Keratinocyte (primary cell): ENCODE results near the gene POLD4. TPM values are rescaled to one million over a fixed set of nuclear protein-coding genes. Genes with fewer than 3 reads are reported as not detected.

Experiments
- DNase-seq: peaks from one replicate; pipeline ENCODE4 v3.0.0-alpha.2; 2011; ENCODE audit warnings: low read depth, missing footprints, low spot score
- FAIRE-seq: peaks from 2 replicates; lab custom pipeline; 2011; peaks lifted over from hg19 to GRCh38; lab: Jason Lieb, UNC
- H2AFZ ChIP-seq: 2 replicates; pipeline ENCODE4 v1.6.0; 2012; ENCODE audit warnings: low read length, control low read depth, inconsistent platforms; ENCODE audit not compliant: control insufficient read depth
- H3K27ac ChIP-seq: 2 replicates; pipeline ENCODE4 v1.5.1; 2011; ENCODE audit warnings: low read length; ENCODE audit not compliant: control insufficient read depth, insufficient read depth
- H3K27me3 ChIP-seq: 3 replicates; pipeline ENCODE4 v1.6.0; 2011; ENCODE audit warnings: low read length; ENCODE audit not compliant: control insufficient read depth, insufficient read depth; ENCODE audit errors: extremely low read depth
- H3K36me3 ChIP-seq, 2 experiments: 2 replicates in 1 of 2; 3 replicates in 1 of 2; pipeline ENCODE4 v1.5.1; 2011; ENCODE audit warnings: low read length in 2 of 2, mild to moderate bottlenecking in 1 of 2; ENCODE audit not compliant: control insufficient read depth in 2 of 2, insufficient read depth in 2 of 2; ENCODE audit errors: extremely low read depth in 1 of 2
- H3K4me1 ChIP-seq: 3 replicates; pipeline ENCODE4 v1.5.1; 2011; ENCODE audit warnings: low read length; ENCODE audit not compliant: control insufficient read depth, insufficient read depth; ENCODE audit errors: extremely low read depth
- H3K4me2 ChIP-seq: 3 replicates; pipeline ENCODE4 v1.6.0; 2011; ENCODE audit warnings: low read depth, low read length; ENCODE audit not compliant: control insufficient read depth, insufficient read depth; ENCODE audit errors: extremely low read depth
- H3K4me3 ChIP-seq, 3 experiments: fragments of 200-600 bp in 1 of 3; sonication (generic) in 1 of 3; 2 replicates in 2 of 3; 3 replicates in 1 of 3; pipeline ENCODE4 v1.5.1; 2011 to 2016; ENCODE audit warnings: low read length in 3 of 3, mild to moderate bottlenecking in 3 of 3, control low read depth in 2 of 3, inconsistent platforms in 1 of 3, low read depth in 1 of 3, mixed read lengths in 1 of 3, mixed run types in 1 of 3, moderate library complexity in 1 of 3; ENCODE audit not compliant: control insufficient read depth in 2 of 3, insufficient read depth in 2 of 3; ENCODE audit errors: extremely low read depth in 1 of 3
- H3K79me2 ChIP-seq: 2 replicates; pipeline ENCODE4 v1.6.0; 2012; ENCODE audit warnings: low read length; ENCODE audit not compliant: control insufficient read depth, insufficient read depth
- H3K9ac ChIP-seq: 3 replicates; pipeline ENCODE4 v1.6.0; 2011; ENCODE audit warnings: low read length; ENCODE audit not compliant: control insufficient read depth, insufficient read depth; ENCODE audit errors: extremely low read depth
- H3K9me1 ChIP-seq: 3 replicates; pipeline ENCODE4 v1.6.0; 2011; ENCODE audit warnings: low read length; ENCODE audit not compliant: control insufficient read depth, insufficient read depth; ENCODE audit errors: extremely low read depth
- H3K9me3 ChIP-seq: 2 replicates; pipeline ENCODE4 v1.5.1; 2012; ENCODE audit warnings: low read depth, low read length; ENCODE audit not compliant: control insufficient read depth
- H4K20me1 ChIP-seq: 3 replicates; pipeline ENCODE4 v1.6.0; 2011; ENCODE audit warnings: low read length; ENCODE audit not compliant: control insufficient read depth, insufficient read depth; ENCODE audit errors: extremely low read depth
- CTCF ChIP-seq, 3 experiments: IDR thresholded peaks in 1 of 3; conservative IDR thresholded peaks in 1 of 3; optimal IDR thresholded peaks in 1 of 3; 2 replicates in 2 of 3; 3 replicates in 1 of 3; pipeline versions ENCODE3 to v1.5.1; 2011; ENCODE audit warnings: low read length in 3 of 3, mild to moderate bottlenecking in 3 of 3, moderate library complexity in 2 of 3, control low read depth in 1 of 3, inconsistent platforms in 1 of 3; ENCODE audit not compliant: insufficient read depth in 2 of 3; ENCODE audit errors: extremely low read depth in 1 of 3
- EZH2 ChIP-seq: IDR thresholded peaks from one replicate; pipeline ENCODE4 v1.6.1; 2012; ENCODE audit warnings: inconsistent platforms, mild to moderate bottlenecking, low read length, moderate library complexity
- dilution Hi-C: fragments of 300-500 bp; cut with MboI; formaldehyde crosslinking; loops from one replicate; pipeline ENCODE4 v1.7.0; 2020; ENCODE audit warnings: low sequenced_read_pairs; ENCODE audit not compliant: extremely low pct_ligation_motif_present
- polyA plus RNA-seq, 5 experiments: library from polyadenylated mRNA; depleted of rRNA in 3 of 5; stranded (reverse) in 3 of 5; stranded (forward) in 1 of 5; unstranded in 1 of 5; fragments of >200 nt; gene quantifications; 1 replicate in 1 of 5; 2 replicates in 3 of 5; 3 replicates in 1 of 5; pipeline versions ENCODE4 v1.2.1 to v1.2.3, GENCODE V29; 2011 to 2012; ENCODE audit warnings: missing spikeins in 2 of 5, low read depth in 1 of 5, low replicate concordance in 1 of 5
- small RNA-seq, 3 experiments: library from RNA; depleted of rRNA; stranded (forward); fragments of <200 nt; gene quantifications; one replicate each; pipeline ENCODE3, GENCODE V24; 2012; ENCODE audit warnings: low read depth in 3 of 3, low replicate concordance in 1 of 3; ENCODE audit not compliant: insufficient read length in 3 of 3

POLD4 gene
- polyA plus RNA-seq, 1 donor (not counting 4 experiments of a cell fraction or from before 2014, with no cell fraction given): 35.7 TPM

GRCh38 chr11:67301313-67301921 is 51.9 kb downstream of the POLD4 start:
- Histone ChIP-seq H3K27me3 (no peaks in the 10 kb centered on the region), H4K20me1 (no peaks in the 10 kb centered on the region), H2AFZ (no peak overlapping the region), H3K9me3 (no peaks in the 10 kb centered on the region), H3K4me3 (no peak overlapping the region), H3K9me1 (no peaks in the 10 kb centered on the region), H3K27ac (no peak overlapping the region), H3K36me3 (peaks cover 31 to 32% of the 10 kb centered on the region in 2 experiments), H3K9ac (no peak overlapping the region), H3K4me2 (no peak overlapping the region), H3K79me2 (peaks cover 2% of the 10 kb centered on the region), H3K4me1 (peaks cover 22% of the 10 kb centered on the region)
- FAIRE-seq (no peak), DNase-seq (no peak)
- no peak for TF ChIP-seq EZH2
- no peak for TF ChIP-seq CTCF (optimal IDR thresholded peaks at IDR 0.05 in 1 of 3, IDR thresholded peaks at IDR 0.05 in 1 of 3, conservative IDR thresholded peaks at IDR 0.05 in 1 of 3; ENCODE audit: extremely low read depth in 1 of 3, insufficient read depth in 2 of 3, low read length in 3 of 3)
- dilution Hi-C loops: no loop called here

Small RNA genes lying within 50 kb of the gene (small RNA-seq; reads per million reads assigned to genes)
- gene RN7SKP239 (0 reads per million in 3 experiments), gene RNU6-1238P (0 to 0.25 (median 0) reads per million in 3 experiments)

Other genes with a start within 250 kb of the POLD4 start
- 29.9 to 39.6 TPM (median 30.3 TPM) in 3 replicates for gene KDM2A, start 234.3 kb downstream of the POLD4 start, polyA plus RNA-seq
- gene GRK2, start 87.1 kb downstream of the POLD4 start, polyA plus RNA-seq: 21.1 to 29.2 TPM (median 23.3 TPM) in 3 replicates
- 18.1 to 40.1 TPM (median 25.0 TPM) in 3 replicates for gene ANKRD13D, start 64.2 kb downstream of the POLD4 start, polyA plus RNA-seq
- gene SSH3, start 50.0 kb downstream of the POLD4 start, polyA plus RNA-seq: 20.5 to 39.2 TPM (median 24.8 TPM) in 3 replicates
- 2.2 to 4.9 TPM (median 2.7 TPM) in 3 replicates for gene CLCF1, start 20.1 kb upstream of the POLD4 start, polyA plus RNA-seq
- gene RAD9A, start 38.4 kb upstream of the POLD4 start, polyA plus RNA-seq: 5.7 to 8.5 TPM (median 8.0 TPM) in 3 replicates
- gene PPP1CA, start 48.3 kb upstream of the POLD4 start, polyA plus RNA-seq: 122 to 235 TPM (median 129 TPM) in 3 replicates
- not detected in 3 replicates for gene TBC1D10C, start 50.5 kb upstream of the POLD4 start, polyA plus RNA-seq
- not detected in 3 replicates for gene CARNS1, start 62.1 kb upstream of the POLD4 start, polyA plus RNA-seq
- gene RPS6KB2, start 74.9 kb upstream of the POLD4 start, polyA plus RNA-seq: 59.5 to 83.0 TPM (median 61.4 TPM) in 3 replicates
- gene PTPRCAP, start 84.1 kb upstream of the POLD4 start, polyA plus RNA-seq: 0.10 TPM in 1 of 3 replicates, not detected in the others
- 49.2 to 91.4 TPM (median 58.5 TPM) in 3 replicates for gene CORO1B, start 89.9 kb upstream of the POLD4 start, polyA plus RNA-seq
- gene GPR152, start 99.2 kb upstream of the POLD4 start, polyA plus RNA-seq: not detected in 3 replicates
- not detected in 3 replicates for gene CABP4, start 101.8 kb upstream of the POLD4 start, polyA plus RNA-seq
- gene TMEM134, start 115.7 kb upstream of the POLD4 start, polyA plus RNA-seq: 24.7 to 71.1 TPM (median 40.4 TPM) in 3 replicates
- 32.5 to 42.9 TPM (median 35.3 TPM) in 3 replicates for gene AIP, start 129.5 kb upstream of the POLD4 start, polyA plus RNA-seq
- 10.6 to 25.2 TPM (median 15.9 TPM) in 3 replicates for gene PITPNM1, start 151.8 kb upstream of the POLD4 start, polyA plus RNA-seq
- 8.0 to 31.1 TPM (median 9.7 TPM) in 3 replicates for gene CDK2AP2, start 154.6 kb upstream of the POLD4 start, polyA plus RNA-seq
- gene CABP2, start 169.9 kb upstream of the POLD4 start, polyA plus RNA-seq: not detected in 3 replicates
- gene GSTP1, start 230.3 kb upstream of the POLD4 start, polyA plus RNA-seq: 1,511 to 3,251 TPM (median 1,575 TPM) in 3 replicates